K562 (cell line): ENCODE data around the gene FXYD3. TPM values are rescaled to one million over a fixed set of nuclear protein-coding genes. Genes with fewer than 3 reads are reported as not detected.

Source experiments
- ADNP ChIP-seq: fragments of 200-800 bp; sonication (Bioruptor generic); IDR thresholded peaks from 2 replicates; pipeline ENCODE4 v1.6.1; 2016; ENCODE audit warnings: missing genetic modification characterization, missing compliant biosample characterization
- CREB5 ChIP-seq: fragments of 250-450 bp; sonication (Bioruptor Pico); IDR thresholded peaks from 2 replicates; pipeline ENCODE4 v1.5.0; 2020; ENCODE audit warnings: mild to moderate bottlenecking
- FOXP1 ChIP-seq: sonication (generic); formaldehyde crosslinking; IDR thresholded peaks from 2 replicates; pipeline ENCODE4 v1.8.0; 2022; ENCODE audit warnings: mild to moderate bottlenecking, missing genetic modification reagents
- GTF2B ChIP-seq: IDR thresholded peaks from 2 replicates; pipeline ENCODE4 v1.6.1; 2011; ENCODE audit not compliant: insufficient read length; ENCODE audit errors: extremely low read depth
- HLTF ChIP-seq: fragments of 450-650 bp; IDR thresholded peaks from 2 replicates; pipeline ENCODE4 v1.6.1; 2016
- KLF13 ChIP-seq: fragments of 450-650 bp; IDR thresholded peaks from 2 replicates; pipeline ENCODE4 v1.6.1; 2016; ENCODE audit warnings: missing genetic modification characterization, low read depth, mild to moderate bottlenecking, missing compliant biosample characterization, moderate library complexity, borderline replicate concordance
- NCOA1 ChIP-seq: fragments of 450-650 bp; IDR thresholded peaks from 2 replicates; pipeline ENCODE4 v1.6.1; 2016; ENCODE audit warnings: low read depth
- OTX1 ChIP-seq: fragments of 450-650 bp; formaldehyde crosslinking; IDR thresholded peaks from 2 replicates; pipeline ENCODE4 v1.4.0; 2022; ENCODE audit warnings: mild to moderate bottlenecking
- POLR2G ChIP-seq: fragments of 200-400 bp; formaldehyde crosslinking; IDR thresholded peaks from 2 replicates; pipeline ENCODE4 v1.6.1; 2017; ENCODE audit warnings: low read depth, mild to moderate bottlenecking, antibody characterized with exemption, low read length, moderate library complexity
- PTBP1 ChIP-seq: fragments of 200-400 bp; formaldehyde crosslinking; IDR thresholded peaks from 2 replicates; pipeline ENCODE4 v1.6.1; 2017; ENCODE audit warnings: low read depth, low read length
- SNIP1 ChIP-seq: fragments of 450-650 bp; IDR thresholded peaks from 2 replicates; pipeline ENCODE4 v1.7.1; 2017; ENCODE audit warnings: low read depth, mild to moderate bottlenecking
- XRCC3 ChIP-seq: fragments of 450-650 bp; IDR thresholded peaks from 2 replicates; pipeline ENCODE4 v1.6.1; 2017; ENCODE audit warnings: mild to moderate bottlenecking, moderate library complexity
- ZFP36 ChIP-seq: fragments of 150-350 bp; IDR thresholded peaks from 2 replicates; pipeline ENCODE4 v1.6.1; 2018; ENCODE audit warnings: low read length, low read depth; ENCODE audit not compliant: partially characterized antibody
- ZNF407 ChIP-seq: fragments of 450-650 bp; IDR thresholded peaks from 2 replicates; pipeline ENCODE4 v1.6.1; 2016; ENCODE audit warnings: low read depth
- polyA plus RNA-seq, 8 experiments: library from polyadenylated mRNA; depleted of rRNA in 4 of 8; stranded (reverse) in 5 of 8; unstranded in 3 of 8; fragments of >200 nt; fragmentation: Nextera tagmentation in 2 of 8; fragmentation: Illumina TruSeq in 1 of 8; extraction: Ambion mirVana in 2 of 8; extraction: Trizol in 1 of 8; gene quantifications; 2 replicates each; pipeline versions ENCODE4 v1.2.1 to v1.2.3, GENCODE V29; 2011 to 2014; ENCODE audit warnings: inconsistent platforms in 1 of 8, missing spikeins in 1 of 8
- total RNA-seq, 7 experiments: library from RNA; depleted of rRNA in 6 of 7; stranded (reverse); fragments of >200 nt in 6 of 7; fragmentation: Illumina TruSeq in 2 of 7; extraction: Trizol in 2 of 7; gene quantifications; 2 replicates each; pipeline versions ENCODE4 v1.2.1 to v1.2.3, GENCODE V29; 2011 to 2021; ENCODE audit warnings: low replicate concordance in 1 of 7
- TF ChIP-seq, protein P1 (sequence below): sonication (generic); formaldehyde crosslinking; IDR thresholded peaks from 2 replicates; pipeline ENCODE4 v1.8.0; 2022; ENCODE audit warnings: mild to moderate bottlenecking, missing genetic modification reagents

The FXYD3 gene
- total and polyA plus RNA-seq, 9 of the 15 experiments (the other 6 are each of a cell fraction or from before 2014, with no cell fraction given) = 0.24 TPM; not detected in 8

GRCh38 chr19:35140962-35141836 lies 25.6 kb downstream of the FXYD3 start (continued):
- no peak for TF ChIP-seq ZNF407
- no peak for TF ChIP-seq SNIP1
- TF ChIP-seq ADNP (tag) = no peak
- TF ChIP-seq POLR2G = peak; percentile 61
- TF ChIP-seq HLTF = peak; percentile 82; the same call in 1 of the 2 replicates
- TF ChIP-seq PTBP1 = 0 out of 2 replicates have a peak, but pooled peaks have one; percentile 15
- no peak for TF ChIP-seq GTF2B
- TF ChIP-seq NCOA1 = 0 out of 2 replicates have a peak, but pooled peaks have one; percentile 39
- no peak for TF ChIP-seq ZFP36
- TF ChIP-seq KLF13 (tag) = 0 out of 2 replicates have a peak, but pooled peaks have one; percentile 34
- 0 out of 2 replicates have a peak, but pooled peaks have one; percentile 27 for TF ChIP-seq CREB5 (CRISPR knock-in tag)
- peak; percentile 80; the same call in 1 of the 2 replicates for TF ChIP-seq OTX1
- TF ChIP-seq, protein P1, sequence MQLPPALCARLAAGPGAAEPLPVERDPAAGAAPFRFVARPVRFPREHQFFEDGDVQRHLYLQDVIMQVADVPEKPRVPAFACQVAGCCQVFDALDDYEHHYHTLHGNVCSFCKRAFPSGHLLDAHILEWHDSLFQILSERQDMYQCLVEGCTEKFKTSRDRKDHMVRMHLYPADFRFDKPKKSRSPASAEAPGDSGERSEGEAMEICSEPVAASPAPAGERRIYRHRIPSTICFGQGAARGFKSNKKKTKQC = peak; percentile 25; the same call in 1 of the 2 replicates
- no peak for TF ChIP-seq XRCC3
- TF ChIP-seq FOXP1 = 0 out of 2 replicates have a peak, but pooled peaks have one; percentile 36
